Suprapubic skin (tissue), 4 donors: ENCODE measurements around the gene PPP1R12B. TPM values are rescaled to one million over a fixed set of nuclear protein-coding genes. Genes with fewer than 3 reads are reported as not detected.
"Not testable (repeated sequence)": the region's sequence is repeated elsewhere in the genome, so short reads cannot be mapped to it uniquely, and the experiment has no call there.

Experiments used
- DNase-seq, 2 donors: peaks; one replicate each; pipeline ENCODE4 v3.0.0-alpha.2; 2019; ENCODE audit warnings: low spot score in 2 of 2
- H3K27ac ChIP-seq: fragments of 200-600 bp; sonication (generic); one replicate; pipeline ENCODE4 v1.5.1; 2019
- H3K27me3 ChIP-seq: fragments of 200-600 bp; sonication (generic); one replicate; pipeline ENCODE4 v1.5.1; 2019
- H3K36me3 ChIP-seq: fragments of 200-600 bp; sonication (generic); one replicate; pipeline ENCODE4 v1.5.1; 2019
- H3K4me1 ChIP-seq: fragments of 200-600 bp; sonication (generic); one replicate; pipeline ENCODE4 v1.5.1; 2019
- H3K4me3 ChIP-seq: fragments of 200-600 bp; sonication (generic); one replicate; pipeline ENCODE4 v1.5.1; 2019; ENCODE audit warnings: mild to moderate bottlenecking
- H3K9me3 ChIP-seq: fragments of 200-600 bp; sonication (generic); one replicate; pipeline ENCODE4 v1.5.1; 2019
- EP300 ChIP-seq: sonication (generic); formaldehyde crosslinking; IDR thresholded peaks from one replicate; pipeline ENCODE4 v1.6.1; 2017; ENCODE audit warnings: antibody characterized with exemption
- POLR2A ChIP-seq, 2 donors: fragments of 450-650 bp; IDR thresholded peaks; one replicate each; pipeline ENCODE4 v1.6.1; 2017; ENCODE audit warnings: antibody characterized with exemption in 2 of 2, mild to moderate bottlenecking in 2 of 2, moderate library complexity in 2 of 2
- POLR2AphosphoS5 ChIP-seq, 3 donors: sonication (generic); formaldehyde crosslinking; IDR thresholded peaks; one replicate each; pipeline ENCODE4 v1.6.1; 2017; ENCODE audit warnings: antibody characterized with exemption in 3 of 3
- WGBS: methylation state at CpG from one replicate; pipeline ENCODE4 v1.1.5; 2018; 5-methylcytosine and 5-hydroxymethylcytosine counted together
- total RNA-seq, 4 donors: library from RNA; depleted of rRNA; stranded (reverse); fragments of >200 nt; gene quantifications; one replicate each; pipeline ENCODE4 v1.1.0, GENCODE V29; 2016
- TF ChIP-seq, protein P1 (sequence below), 2 donors: fragments of 200-600 bp in 1 of 2; fragments of 450-650 bp in 1 of 2; sonication (generic) in 1 of 2; IDR thresholded peaks; one replicate each; pipeline ENCODE4 v1.5.1; 2016 to 2019; ENCODE audit warnings: antibody characterized with exemption in 2 of 2, mild to moderate bottlenecking in 1 of 2, moderate library complexity in 1 of 2

PPP1R12B gene
- total RNA-seq, 4 donors from 2014 or later, result 28.4 to 90.7 (median 30.8) TPM

DNA sequence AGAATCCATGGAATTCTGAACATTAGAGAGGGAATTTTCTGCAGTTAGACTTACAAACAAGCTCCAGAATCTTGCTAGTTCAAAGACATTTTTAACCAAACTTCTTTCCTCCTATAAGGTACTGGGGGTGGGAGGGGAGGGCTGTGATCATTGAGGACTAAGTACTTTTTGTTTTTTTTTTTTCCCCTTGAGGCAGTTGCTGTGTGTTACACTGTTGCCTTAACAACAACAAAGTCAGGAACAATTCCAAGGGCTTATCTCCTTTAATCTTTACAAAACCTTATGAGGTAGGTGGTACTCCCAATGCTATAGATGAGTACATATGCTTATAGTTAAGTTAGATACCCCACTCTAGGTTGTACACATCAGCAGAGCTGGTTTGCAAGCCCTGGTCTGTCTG lies 62.9 kb downstream of the PPP1R12B start:
- TF ChIP-seq POLR2A (IDR thresholded peaks at IDR 0.05) (no peak), POLR2AphosphoS5 (IDR thresholded peaks at IDR 0.05) (no peak), EP300 (no peak)
- TF ChIP-seq, protein P1, sequence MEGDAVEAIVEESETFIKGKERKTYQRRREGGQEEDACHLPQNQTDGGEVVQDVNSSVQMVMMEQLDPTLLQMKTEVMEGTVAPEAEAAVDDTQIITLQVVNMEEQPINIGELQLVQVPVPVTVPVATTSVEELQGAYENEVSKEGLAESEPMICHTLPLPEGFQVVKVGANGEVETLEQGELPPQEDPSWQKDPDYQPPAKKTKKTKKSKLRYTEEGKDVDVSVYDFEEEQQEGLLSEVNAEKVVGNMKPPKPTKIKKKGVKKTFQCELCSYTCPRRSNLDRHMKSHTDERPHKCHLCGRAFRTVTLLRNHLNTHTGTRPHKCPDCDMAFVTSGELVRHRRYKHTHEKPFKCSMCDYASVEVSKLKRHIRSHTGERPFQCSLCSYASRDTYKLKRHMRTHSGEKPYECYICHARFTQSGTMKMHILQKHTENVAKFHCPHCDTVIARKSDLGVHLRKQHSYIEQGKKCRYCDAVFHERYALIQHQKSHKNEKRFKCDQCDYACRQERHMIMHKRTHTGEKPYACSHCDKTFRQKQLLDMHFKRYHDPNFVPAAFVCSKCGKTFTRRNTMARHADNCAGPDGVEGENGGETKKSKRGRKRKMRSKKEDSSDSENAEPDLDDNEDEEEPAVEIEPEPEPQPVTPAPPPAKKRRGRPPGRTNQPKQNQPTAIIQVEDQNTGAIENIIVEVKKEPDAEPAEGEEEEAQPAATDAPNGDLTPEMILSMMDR (IDR thresholded peaks at IDR 0.05), result no peak
- Histone ChIP-seq H3K4me3 (no peak overlapping the region), H3K4me1 (peaks cover 26% of the 10 kb centered on the region), H3K36me3 (no peaks in the 10 kb centered on the region), H3K27me3 (no peaks in the 10 kb centered on the region), H3K9me3 (no peaks in the 10 kb centered on the region), H3K27ac (no peak overlapping the region)
- DNase-seq, result no peak

- not testable (repeated sequence) for H3K4me3 ChIP-seq
- WGBS, result 55% methylated on average over 3 of the region's 3 CpGs
These were observed 63.9 kb downstream of the PPP1R12B start for GRCh38 chr1:202412421-202412820.

DNA sequence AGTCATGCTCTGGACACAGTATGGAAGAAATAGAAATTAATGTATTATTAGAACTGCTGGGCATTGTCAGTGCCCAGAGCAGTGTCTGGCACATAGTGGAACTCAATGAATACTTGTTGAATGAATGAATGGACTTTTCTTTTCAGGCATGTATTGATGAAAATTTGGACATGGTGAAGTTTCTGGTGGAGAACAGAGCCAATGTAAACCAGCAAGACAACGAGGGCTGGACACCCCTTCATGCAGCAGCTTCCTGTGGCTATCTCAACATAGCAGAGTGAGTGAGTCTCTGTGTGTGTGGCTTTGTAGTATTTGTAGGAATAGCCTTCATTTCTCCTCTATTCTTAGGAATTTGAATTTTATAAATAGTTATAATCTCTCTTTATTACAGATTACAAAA lies 68.1 kb downstream of the PPP1R12B start:
- Histone ChIP-seq H3K27ac (no peak overlapping the region), H3K9me3 (no peaks in the 10 kb centered on the region), H3K4me1 (peaks cover 7% of the 10 kb centered on the region), H3K4me3 (no peak overlapping the region), H3K27me3 (no peaks in the 10 kb centered on the region), H3K36me3 (no peaks in the 10 kb centered on the region)
- 71% methylated on average over 1 of the region's 1 CpG for WGBS
- no peak for DNase-seq
- TF ChIP-seq, protein P1 (IDR thresholded peaks at IDR 0.05), result no peak
- TF ChIP-seq POLR2AphosphoS5 (IDR thresholded peaks at IDR 0.05), result no peak
- no peak for TF ChIP-seq POLR2A (IDR thresholded peaks at IDR 0.05)
- no peak for TF ChIP-seq EP300

More at GRCh38 chr1:202412421-202412820, 63.9 kb downstream of the PPP1R12B start:
- H3K27me3 ChIP-seq, H3K36me3 ChIP-seq, H3K27ac ChIP-seq, H3K9me3 ChIP-seq, DNase-seq: not testable (repeated sequence)
- H3K4me1 ChIP-seq, result peaks cover 21% of the 10 kb centered on the region

- not testable (repeated sequence) for DNase-seq, H3K36me3 ChIP-seq, H3K4me3 ChIP-seq, H3K9me3 ChIP-seq, H3K27me3 ChIP-seq, H3K4me1 ChIP-seq, H3K27ac ChIP-seq
- WGBS, result 86% methylated on average over 4 of the region's 4 CpGs
These were observed 68.6 kb downstream of the PPP1R12B start for GRCh38 chr1:202417141-202417540.

DNA sequence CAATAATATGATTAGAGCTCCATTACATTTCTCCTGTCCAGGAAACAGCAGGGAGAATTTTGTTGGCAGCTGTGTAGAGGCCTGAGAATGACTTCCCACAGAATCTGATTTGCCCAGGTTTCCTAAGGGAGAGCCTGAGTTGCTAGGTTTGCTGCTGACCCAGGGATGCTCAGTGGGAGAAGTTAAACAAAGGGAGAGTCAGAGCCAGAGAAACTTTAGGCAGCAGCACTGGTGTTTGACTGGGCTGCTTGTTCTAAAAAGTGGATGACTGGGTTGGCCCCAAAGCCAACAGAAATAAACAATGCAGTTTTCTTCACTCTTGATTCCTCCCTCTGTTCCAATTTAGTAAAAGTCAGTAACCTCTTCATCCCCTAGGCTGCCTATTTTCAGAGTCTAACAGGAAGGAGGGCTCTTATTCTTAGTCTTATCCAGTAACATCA lies 69.3 kb downstream of the PPP1R12B start:
- not testable (repeated sequence) for DNase-seq, H3K36me3 ChIP-seq, H3K9me3 ChIP-seq, H3K4me1 ChIP-seq, H3K4me3 ChIP-seq, H3K27me3 ChIP-seq, H3K27ac ChIP-seq

DNA sequence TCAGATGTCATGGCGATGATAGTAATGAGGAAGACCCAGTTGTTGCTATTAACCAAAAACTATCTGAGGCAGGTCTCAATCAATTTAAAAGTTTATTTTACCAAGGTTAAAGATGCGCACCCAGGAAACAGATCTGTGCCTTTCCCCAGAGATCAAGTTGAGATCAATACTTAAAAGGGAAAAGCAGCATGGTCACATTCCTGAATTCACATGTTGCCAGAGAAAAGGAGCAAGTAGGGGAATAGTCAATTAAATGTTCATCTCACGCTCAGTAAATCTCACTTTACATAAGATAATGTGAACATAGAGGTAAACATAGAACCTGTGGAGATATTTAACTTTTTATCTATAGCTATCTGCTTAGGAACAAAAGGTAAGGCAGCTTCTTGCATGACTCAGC lies 71.2 kb downstream of the PPP1R12B start:
- H3K27ac ChIP-seq, H3K9me3 ChIP-seq, H3K4me3 ChIP-seq, H3K36me3 ChIP-seq, H3K4me1 ChIP-seq, DNase-seq, H3K27me3 ChIP-seq: not testable (repeated sequence)
- 87% methylated on average over 3 of the region's 3 CpGs for WGBS

- H3K4me1 ChIP-seq, H3K27ac ChIP-seq, DNase-seq, H3K9me3 ChIP-seq, H3K36me3 ChIP-seq, H3K4me3 ChIP-seq, H3K27me3 ChIP-seq: not testable (repeated sequence)
- WGBS, result 86% methylated on average over 3 of the region's 3 CpGs
These were observed 72.1 kb downstream of the PPP1R12B start for GRCh38 chr1:202420422-202421094.

DNA sequence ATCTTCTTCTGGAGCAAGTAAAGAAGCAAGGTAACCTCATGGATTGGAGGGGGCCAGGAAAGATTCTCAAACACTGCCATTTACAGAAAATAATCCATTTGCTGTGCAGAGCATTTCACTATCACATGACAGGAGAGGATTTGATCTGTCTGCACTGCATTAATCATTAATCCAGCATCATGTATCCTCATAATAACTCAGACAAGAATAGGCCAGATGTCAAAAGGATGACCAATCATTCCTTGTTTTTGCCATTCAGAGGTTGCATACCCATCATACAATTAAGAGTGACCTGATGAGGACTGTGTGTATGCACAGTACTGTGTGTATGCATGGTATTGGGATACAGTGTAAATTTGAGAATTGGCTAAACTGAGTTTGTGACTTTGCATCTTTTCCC lies 74.2 kb downstream of the PPP1R12B start:
- H3K27me3 ChIP-seq, H3K27ac ChIP-seq, H3K36me3 ChIP-seq, H3K4me3 ChIP-seq, H3K4me1 ChIP-seq, H3K9me3 ChIP-seq, DNase-seq: not testable (repeated sequence)

DNA sequence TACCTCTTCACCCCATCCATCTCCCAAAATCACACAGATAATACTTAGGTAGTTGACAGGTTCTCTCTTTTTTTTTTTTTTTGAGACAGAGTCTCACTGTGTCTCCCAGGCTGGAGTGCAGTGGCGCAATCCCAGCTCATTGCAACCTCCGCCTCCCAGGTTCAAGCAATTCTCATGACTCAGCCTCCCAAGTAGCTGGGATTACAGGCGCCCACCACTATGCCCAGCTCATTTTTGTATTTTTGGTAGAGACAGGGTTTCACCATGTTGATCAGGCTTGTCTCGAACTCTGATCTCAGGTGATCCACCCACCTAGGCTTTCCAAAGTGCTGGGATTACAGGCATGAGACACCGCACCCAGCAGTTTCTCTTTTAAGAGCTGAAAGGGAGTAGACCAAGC lies 75.8 kb downstream of the PPP1R12B start:
- H3K27ac ChIP-seq, result not testable (repeated sequence)

GRCh38 chr1:202430111-202430510 lies 81.6 kb downstream of the PPP1R12B start:
- peaks cover 37% of the 10 kb centered on the region for H3K36me3 ChIP-seq
- DNase-seq, result not testable (repeated sequence)
- 90% methylated on average over 1 of the region's 1 CpG for WGBS

More for the DNA sequence above, 75.8 kb downstream of the PPP1R12B start:
- H3K36me3 ChIP-seq, H3K27me3 ChIP-seq, H3K4me1 ChIP-seq, DNase-seq, H3K4me3 ChIP-seq, H3K9me3 ChIP-seq: not testable (repeated sequence)
- 97% methylated on average over 5 of the region's 5 CpGs for WGBS

DNA sequence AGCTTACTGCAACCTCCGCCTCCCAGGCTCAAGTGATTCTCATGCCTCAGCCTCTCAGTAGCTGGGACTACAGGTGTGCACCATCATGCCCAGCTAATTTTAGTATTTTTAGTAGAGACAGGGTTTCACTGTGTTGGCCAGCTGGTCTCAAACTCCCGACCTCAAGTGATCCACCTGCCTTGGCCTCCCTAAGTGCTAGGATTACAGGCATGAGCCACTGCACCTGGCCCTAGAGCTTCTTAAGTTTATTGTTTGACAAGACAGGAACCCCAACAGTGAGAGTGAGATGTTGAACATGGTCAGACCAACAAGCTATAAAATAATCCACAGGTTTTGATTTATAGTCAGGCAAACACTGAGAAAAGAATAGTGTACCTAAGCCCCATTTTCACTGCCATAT lies 83.8 kb downstream of the PPP1R12B start:
- not testable (repeated sequence) for H3K4me1 ChIP-seq, H3K9me3 ChIP-seq, H3K27ac ChIP-seq, DNase-seq, H3K4me3 ChIP-seq, H3K27me3 ChIP-seq
- H3K36me3 ChIP-seq, result peaks cover 47% of the 10 kb centered on the region
- WGBS, result 100% methylated on average over 2 of the region's 2 CpGs

More at GRCh38 chr1:202430111-202430510, 81.6 kb downstream of the PPP1R12B start:
- not testable (repeated sequence) for H3K27ac ChIP-seq, H3K9me3 ChIP-seq, H3K27me3 ChIP-seq, H3K4me3 ChIP-seq, H3K4me1 ChIP-seq
